ENCODE measurements around the gene NDUFS8. TPM values are rescaled to one million over a fixed set of nuclear protein-coding genes. Genes with fewer than 3 reads are reported as not detected.

The NDUFS8 gene
- total and polyA plus RNA-seq, 4 donors: 61.2 to 148 (median 106) TPM

DNA sequence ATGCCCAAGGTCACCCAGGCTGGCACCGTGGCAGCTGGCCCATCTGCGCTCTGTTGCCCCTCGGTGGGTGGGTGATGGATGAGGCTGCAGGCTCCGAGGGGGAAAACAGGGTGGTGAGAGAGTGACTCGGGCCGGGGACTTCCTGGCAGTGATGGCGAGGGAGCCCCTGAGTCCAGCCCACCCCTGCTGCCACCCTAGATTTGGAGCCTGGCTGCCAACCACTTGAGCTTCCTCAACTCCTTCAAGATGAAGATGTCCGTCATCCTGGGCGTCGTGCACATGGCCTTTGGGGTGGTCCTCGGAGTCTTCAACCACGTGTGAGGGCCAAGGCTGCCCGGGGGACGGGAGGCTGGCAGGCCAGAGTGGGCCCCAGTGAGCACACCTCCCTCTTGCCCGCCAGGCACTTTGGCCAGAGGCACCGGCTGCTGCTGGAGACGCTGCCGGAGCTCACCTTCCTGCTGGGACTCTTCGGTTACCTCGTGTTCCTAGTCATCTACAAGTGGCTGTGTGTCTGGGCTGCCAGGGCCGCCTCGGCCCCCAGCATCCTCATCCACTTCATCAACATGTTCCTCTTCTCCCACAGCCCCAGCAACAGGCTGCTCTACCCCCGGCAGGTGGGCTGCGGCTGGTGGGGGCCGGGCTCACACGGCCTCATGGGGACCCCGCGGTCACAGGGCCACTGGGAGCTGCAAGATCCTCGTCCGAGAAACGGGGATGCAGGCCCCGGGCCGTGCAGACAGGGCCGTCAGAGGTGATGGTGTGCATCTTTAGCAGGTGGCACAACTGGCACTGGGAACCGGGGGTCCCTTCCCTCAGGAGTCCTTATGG, 18.4 kb downstream of the NDUFS8 start:
- no peak overlapping the region for H3K4me3 ChIP-seq (ENCODE audit: low read depth in 1 of 3, low read length in 3 of 3)

DNA sequence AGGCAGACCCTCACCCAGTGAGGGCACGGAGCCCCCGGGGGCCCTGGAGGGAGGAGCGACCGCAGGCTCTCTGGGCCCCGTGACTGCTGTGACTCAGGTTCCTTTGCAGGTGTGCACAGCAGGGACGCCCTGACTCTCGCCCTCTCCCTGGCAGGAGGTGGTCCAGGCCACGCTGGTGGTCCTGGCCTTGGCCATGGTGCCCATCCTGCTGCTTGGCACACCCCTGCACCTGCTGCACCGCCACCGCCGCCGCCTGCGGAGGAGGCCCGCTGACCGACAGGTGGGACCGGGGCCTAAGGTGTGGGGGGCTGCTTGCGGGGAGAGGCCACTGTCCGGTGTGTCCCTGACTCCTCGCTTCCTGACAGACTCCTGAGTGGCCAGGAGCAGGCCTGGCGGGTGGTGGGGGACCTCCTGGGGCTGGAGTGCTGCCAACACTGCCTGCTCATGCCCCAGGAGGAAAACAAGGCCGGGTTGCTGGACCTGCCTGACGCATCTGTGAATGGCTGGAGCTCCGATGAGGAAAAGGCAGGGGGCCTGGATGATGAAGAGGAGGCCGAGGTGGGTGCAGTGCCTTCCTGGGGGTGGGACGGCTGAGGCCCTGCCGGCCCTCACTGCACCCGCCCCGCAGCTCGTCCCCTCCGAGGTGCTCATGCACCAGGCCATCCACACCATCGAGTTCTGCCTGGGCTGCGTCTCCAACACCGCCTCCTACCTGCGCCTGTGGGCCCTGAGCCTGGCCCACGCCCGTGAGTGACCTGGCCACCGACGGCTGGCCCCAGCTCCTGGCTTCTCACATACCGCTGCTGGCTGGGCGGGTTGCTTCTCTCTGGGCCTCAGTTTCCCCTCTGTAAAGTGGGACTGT, 19.3 kb downstream of the NDUFS8 start:
- Histone ChIP-seq H3K4me3 (ENCODE audit: low read depth in 1 of 3, low read length in 3 of 3) (no peak overlapping the region), H3K9me3 (ENCODE audit: control insufficient read depth in 4 of 4, low read length in 3 of 4) (no peaks in the 10 kb centered on the region), H3K27me3 (ENCODE audit: control insufficient read depth in 4 of 4, insufficient read depth in 4 of 4, low read length in 3 of 4) (no peaks in the 10 kb centered on the region), H3K36me3 (ENCODE audit: control insufficient read depth in 4 of 4, insufficient read depth in 3 of 4, low read depth in 1 of 4, low read length in 3 of 4) (peaks cover 7 to 60% (median 15%) of the 10 kb centered on the region in 4 donors), H3K4me1 (ENCODE audit: control insufficient read depth in 4 of 4, insufficient read depth in 4 of 4, low read length in 3 of 4) (no peaks in the 10 kb centered on the region), H3K9ac (ENCODE audit: low read depth in 1 of 2, low read length in 2 of 2) (no peak overlapping the region), H3K27ac (ENCODE audit: low read depth in 1 of 2, low read length in 2 of 2) (no peak overlapping the region)
- TF ChIP-seq, protein P1, sequence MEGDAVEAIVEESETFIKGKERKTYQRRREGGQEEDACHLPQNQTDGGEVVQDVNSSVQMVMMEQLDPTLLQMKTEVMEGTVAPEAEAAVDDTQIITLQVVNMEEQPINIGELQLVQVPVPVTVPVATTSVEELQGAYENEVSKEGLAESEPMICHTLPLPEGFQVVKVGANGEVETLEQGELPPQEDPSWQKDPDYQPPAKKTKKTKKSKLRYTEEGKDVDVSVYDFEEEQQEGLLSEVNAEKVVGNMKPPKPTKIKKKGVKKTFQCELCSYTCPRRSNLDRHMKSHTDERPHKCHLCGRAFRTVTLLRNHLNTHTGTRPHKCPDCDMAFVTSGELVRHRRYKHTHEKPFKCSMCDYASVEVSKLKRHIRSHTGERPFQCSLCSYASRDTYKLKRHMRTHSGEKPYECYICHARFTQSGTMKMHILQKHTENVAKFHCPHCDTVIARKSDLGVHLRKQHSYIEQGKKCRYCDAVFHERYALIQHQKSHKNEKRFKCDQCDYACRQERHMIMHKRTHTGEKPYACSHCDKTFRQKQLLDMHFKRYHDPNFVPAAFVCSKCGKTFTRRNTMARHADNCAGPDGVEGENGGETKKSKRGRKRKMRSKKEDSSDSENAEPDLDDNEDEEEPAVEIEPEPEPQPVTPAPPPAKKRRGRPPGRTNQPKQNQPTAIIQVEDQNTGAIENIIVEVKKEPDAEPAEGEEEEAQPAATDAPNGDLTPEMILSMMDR (IDR thresholded peaks at IDR 0.05; ENCODE audit: low read depth, low read length, missing input control): no peak
- TF ChIP-seq, protein P2, sequence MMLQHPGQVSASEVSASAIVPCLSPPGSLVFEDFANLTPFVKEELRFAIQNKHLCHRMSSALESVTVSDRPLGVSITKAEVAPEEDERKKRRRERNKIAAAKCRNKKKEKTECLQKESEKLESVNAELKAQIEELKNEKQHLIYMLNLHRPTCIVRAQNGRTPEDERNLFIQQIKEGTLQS (IDR thresholded peaks at IDR 0.05): no peak
- TF ChIP-seq YY1 (IDR thresholded peaks at IDR 0.05) (no peak), FOXA2 (IDR thresholded peaks at IDR 0.05) (no peak), FOXA1 (IDR thresholded peaks at IDR 0.05) (no peak), NR2F2 (IDR thresholded peaks at IDR 0.05) (no peak)
- TF ChIP-seq, protein P3, sequence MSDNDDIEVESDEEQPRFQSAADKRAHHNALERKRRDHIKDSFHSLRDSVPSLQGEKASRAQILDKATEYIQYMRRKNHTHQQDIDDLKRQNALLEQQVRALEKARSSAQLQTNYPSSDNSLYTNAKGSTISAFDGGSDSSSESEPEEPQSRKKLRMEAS (IDR thresholded peaks at IDR 0.05): no peak
- TF ChIP-seq, protein P4, sequence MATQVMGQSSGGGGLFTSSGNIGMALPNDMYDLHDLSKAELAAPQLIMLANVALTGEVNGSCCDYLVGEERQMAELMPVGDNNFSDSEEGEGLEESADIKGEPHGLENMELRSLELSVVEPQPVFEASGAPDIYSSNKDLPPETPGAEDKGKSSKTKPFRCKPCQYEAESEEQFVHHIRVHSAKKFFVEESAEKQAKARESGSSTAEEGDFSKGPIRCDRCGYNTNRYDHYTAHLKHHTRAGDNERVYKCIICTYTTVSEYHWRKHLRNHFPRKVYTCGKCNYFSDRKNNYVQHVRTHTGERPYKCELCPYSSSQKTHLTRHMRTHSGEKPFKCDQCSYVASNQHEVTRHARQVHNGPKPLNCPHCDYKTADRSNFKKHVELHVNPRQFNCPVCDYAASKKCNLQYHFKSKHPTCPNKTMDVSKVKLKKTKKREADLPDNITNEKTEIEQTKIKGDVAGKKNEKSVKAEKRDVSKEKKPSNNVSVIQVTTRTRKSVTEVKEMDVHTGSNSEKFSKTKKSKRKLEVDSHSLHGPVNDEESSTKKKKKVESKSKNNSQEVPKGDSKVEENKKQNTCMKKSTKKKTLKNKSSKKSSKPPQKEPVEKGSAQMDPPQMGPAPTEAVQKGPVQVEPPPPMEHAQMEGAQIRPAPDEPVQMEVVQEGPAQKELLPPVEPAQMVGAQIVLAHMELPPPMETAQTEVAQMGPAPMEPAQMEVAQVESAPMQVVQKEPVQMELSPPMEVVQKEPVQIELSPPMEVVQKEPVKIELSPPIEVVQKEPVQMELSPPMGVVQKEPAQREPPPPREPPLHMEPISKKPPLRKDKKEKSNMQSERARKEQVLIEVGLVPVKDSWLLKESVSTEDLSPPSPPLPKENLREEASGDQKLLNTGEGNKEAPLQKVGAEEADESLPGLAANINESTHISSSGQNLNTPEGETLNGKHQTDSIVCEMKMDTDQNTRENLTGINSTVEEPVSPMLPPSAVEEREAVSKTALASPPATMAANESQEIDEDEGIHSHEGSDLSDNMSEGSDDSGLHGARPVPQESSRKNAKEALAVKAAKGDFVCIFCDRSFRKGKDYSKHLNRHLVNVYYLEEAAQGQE (IDR thresholded peaks at IDR 0.05): no peak
- 94% methylated on average over 40 of the region's 40 CpGs for WGBS
- DNase-seq (ENCODE audit: low spot score): no peak

More for the DNA sequence above, 18.4 kb downstream of the NDUFS8 start:
- no peak overlapping the region for H3K27ac ChIP-seq (ENCODE audit: low read depth in 1 of 2, low read length in 2 of 2)
- H3K27me3 ChIP-seq (ENCODE audit: control insufficient read depth in 4 of 4, insufficient read depth in 4 of 4, low read length in 3 of 4): no peaks in the 10 kb centered on the region
- no peak for DNase-seq (ENCODE audit: low spot score)
- peaks cover 7 to 67% (median 16%) of the 10 kb centered on the region in 4 donors for H3K36me3 ChIP-seq (ENCODE audit: control insufficient read depth in 4 of 4, insufficient read depth in 3 of 4, low read depth in 1 of 4, low read length in 3 of 4)
- no peak overlapping the region for H3K9ac ChIP-seq (ENCODE audit: low read depth in 1 of 2, low read length in 2 of 2)
- WGBS: 94% methylated on average over 35 of the region's 35 CpGs
- no peaks in the 10 kb centered on the region for H3K4me1 ChIP-seq (ENCODE audit: control insufficient read depth in 4 of 4, insufficient read depth in 4 of 4, low read length in 3 of 4)
- H3K9me3 ChIP-seq (ENCODE audit: control insufficient read depth in 4 of 4, low read length in 3 of 4): no peaks in the 10 kb centered on the region
- TF ChIP-seq FOXA1 (IDR thresholded peaks at IDR 0.05) (no peak), RXRA (IDR thresholded peaks at IDR 0.05) (no peak), YY1 (IDR thresholded peaks at IDR 0.05) (no peak)

All from liver (tissue), 9 donors.